Non-pigmented ciliary epithelial cell (primary cell): ENCODE measurements around the gene BEX4.
"Not testable (repeated sequence)": the region's sequence is repeated elsewhere in the genome, so short reads cannot be mapped to it uniquely, and the experiment has no call there.

Experiments
- DNase-seq: peaks from one replicate; pipeline ENCODE4 v3.0.0-alpha.2; 2010; ENCODE audit warnings: low read depth

The BEX4 gene, protein sequence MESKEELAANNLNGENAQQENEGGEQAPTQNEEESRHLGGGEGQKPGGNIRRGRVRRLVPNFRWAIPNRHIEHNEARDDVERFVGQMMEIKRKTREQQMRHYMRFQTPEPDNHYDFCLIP

GRCh38 chrX:103214870-103215424, at the start of gene BEX4:
BEX4 (plus strand) TSS chrX:103215108; CDS start chrX:103216154, 1,046 bp downstream.
- no peak for DNase-seq

DNA sequence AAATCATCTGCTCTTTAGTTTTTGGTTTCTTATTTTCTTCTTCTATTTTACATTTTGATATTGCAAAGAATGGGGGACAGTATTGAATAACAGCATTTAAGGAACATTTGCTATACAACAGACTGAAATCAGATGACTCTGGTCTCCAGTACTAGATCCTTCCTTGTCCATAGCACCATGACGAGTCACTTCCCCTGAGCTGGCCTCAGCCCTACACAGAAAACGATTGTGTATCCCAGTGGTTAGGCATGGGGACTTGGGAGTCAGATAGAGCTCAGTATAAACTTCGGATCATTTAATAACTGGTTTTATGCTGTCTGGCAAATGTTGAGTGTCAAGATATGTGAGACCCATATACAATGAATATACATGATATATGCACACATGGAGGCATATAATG, 44.7 kb upstream of the BEX4 start:
- DNase-seq = no peak

DNA sequence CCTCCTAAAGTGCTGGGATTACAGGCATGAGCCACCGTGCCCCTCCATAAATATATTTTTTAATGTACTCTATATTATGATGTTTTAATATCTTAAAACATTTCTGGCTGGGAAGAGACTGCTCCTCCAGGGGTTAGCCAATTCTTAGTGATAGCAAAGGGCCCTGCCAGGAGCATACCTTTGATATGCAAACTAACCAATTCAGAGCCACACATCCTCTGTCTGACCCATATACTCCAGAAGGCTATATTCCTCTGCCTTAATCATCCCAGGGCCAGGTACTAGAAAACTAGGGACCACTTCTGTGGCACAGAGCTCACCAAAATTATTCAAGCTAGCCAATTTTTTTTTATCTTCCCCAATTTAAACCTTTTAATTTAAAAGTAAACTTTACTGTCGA, 43.6 kb upstream of the BEX4 start:
- DNase-seq = no peak

- DNase-seq = not testable (repeated sequence)
Observed at GRCh38 chrX:103175256-103175655, 39.7 kb upstream of the BEX4 start.

- DNase-seq = no peak
Observed at GRCh38 chrX:103175944-103176753, 38.8 kb upstream of the BEX4 start.

GRCh38 chrX:103177556-103177955, 37.4 kb upstream of the BEX4 start:
- DNase-seq = no peak

DNA sequence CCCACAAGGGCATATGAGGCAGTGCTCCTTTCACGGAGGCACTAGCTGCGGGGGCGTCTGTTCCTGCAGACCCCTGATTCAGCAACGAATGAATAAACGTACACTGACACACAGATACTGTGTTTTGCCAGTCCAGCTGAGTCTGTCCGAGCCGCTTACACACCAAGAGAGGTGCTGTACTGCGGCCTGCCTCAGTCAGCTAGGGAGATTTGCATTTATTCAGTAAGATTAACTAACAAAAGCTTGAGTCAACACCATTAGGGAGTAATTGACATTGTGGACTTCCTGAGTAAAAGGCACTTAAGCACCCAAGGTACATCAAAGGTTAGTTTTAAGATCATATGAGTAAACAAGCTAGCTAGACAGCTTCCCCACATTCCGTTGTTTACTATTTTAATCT, 31.0 kb upstream of the BEX4 start:
- DNase-seq = no peak

- DNase-seq = no peak
Observed at GRCh38 chrX:103187953-103188475, 26.9 kb upstream of the BEX4 start.

DNA sequence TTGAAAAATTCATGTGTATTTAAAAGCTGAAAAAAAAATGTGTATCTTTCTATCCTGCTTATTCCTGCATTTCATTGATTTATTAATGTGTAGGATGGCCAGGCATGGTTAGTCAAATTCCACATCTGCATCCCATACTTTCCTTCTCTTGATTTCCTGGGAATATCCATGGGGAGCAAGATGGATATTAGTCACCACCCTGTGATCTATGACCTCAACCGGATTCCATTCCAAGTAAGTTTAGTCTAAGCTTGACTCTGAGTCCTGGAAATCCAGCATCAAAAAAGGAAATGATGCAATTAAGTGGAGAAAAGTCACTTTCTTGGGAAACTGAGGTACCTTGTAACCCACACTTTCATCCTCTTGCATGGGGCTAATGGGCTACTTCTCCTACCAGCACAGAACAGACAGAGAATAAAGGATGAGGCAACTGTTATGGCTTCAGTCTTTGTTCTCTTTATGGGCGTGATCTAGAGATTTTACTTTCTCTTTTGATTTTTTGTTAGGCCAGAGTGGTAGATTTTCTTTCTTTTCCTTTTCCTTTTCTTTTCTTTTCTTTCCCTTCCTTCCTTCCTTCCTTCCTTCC, 17.1 kb upstream of the BEX4 start:
- DNase-seq = no peak

DNA sequence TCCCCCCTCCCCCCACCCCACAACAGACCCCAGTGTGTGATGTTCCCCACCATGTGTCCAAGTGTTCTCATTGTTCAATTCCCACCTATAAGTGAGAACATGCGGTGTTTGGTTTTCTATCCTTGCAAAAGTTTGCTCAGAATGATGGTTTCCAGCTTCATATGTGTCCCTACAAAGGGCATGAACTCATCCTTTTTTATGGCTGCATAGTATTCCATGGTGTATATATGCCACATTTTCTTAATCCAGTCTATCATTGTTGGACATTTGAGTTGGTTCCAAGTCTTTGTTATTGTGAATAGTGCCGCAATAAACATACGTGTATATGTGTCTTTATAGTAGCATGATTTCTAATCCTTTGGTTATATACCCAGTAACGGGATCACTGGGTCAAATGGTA, 16.2 kb upstream of the BEX4 start:
- not testable (repeated sequence) for DNase-seq

DNA sequence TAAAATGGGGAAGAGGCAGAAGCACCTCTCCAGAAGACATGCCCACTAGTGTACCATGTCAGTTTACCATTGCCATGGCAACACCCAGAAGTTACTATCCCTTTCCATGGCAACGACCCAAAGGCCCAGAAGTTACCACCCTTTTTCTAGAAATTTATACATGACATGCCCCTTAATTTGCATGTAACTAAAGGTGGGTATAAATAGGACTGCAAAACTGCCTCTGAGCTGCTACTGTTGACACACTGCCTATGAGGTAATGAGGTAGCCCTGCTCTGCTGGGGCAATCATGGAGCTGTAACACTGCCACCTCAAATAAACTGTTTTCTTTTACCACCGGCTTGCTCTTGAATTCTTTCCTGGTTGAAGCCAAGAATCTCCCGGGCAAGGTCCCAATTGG, 13.9 kb upstream of the BEX4 start:
- DNase-seq = no peak

GRCh38 chrX:103210056-103210455, 4.9 kb upstream of the BEX4 start:
- no peak for DNase-seq

GRCh38 chrX:103211012-103211715, 3.7 kb upstream of the BEX4 start:
- no peak for DNase-seq

GRCh38 chrX:103212749-103213457, 2.0 kb upstream of the BEX4 start:
- DNase-seq = no peak

DNA sequence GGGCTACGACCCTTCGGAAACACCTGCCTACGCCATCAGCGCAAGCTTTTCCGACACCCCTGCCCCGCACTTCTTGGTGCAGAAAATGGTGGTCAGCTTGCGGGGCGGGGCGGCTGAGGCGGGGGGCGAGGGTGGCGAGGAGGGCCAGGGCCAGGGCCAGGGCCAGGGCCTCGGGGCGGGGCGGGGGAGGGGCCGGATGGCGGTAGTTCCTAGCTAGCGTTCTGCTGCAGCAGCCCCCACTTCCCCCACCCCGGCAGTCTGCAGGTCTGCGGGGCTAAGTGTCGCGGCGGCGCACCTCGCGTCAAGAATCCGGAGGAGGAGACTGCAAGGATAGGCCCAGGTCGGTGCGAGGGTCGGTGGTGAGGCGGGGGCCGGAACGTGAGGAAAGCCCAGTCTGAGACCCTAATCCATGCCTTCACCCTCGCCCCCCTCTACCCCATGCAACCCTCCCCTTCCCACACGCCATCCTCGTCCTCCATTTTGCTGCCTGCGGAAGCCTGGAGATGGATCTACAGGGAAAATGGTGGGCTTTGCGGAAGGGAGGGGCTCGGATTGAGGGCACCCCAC, 600 bp downstream of the BEX4 start:
- DNase-seq = no peak

GRCh38 chrX:103220511-103221323, 5.8 kb downstream of the BEX4 start:
- DNase-seq = no peak

GRCh38 chrX:103225918-103226317, 11.0 kb downstream of the BEX4 start:
- not testable (repeated sequence) for DNase-seq

DNA sequence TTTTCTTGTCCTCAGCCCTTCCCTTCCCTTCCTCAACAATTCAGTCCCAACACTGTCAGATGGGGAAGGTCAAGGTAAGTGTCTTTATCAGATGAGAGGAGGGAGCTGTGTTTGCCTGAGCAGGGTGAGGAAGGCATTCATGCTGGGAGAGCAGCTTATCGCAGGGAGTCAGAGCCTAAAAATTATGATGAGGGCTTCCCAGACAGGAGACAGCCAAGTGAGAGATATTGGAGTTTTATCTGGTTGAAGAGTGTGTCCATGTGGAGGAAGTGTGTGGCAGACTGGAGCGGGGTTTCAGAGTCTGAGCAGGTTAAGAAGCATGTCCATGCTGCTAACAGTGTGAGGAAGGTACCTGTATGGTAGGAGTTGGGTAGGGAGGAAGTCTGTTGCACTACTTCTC, 18.4 kb downstream of the BEX4 start:
- DNase-seq = no peak

- no peak for DNase-seq
Observed at GRCh38 chrX:103234869-103235268, 20.0 kb downstream of the BEX4 start.

DNA sequence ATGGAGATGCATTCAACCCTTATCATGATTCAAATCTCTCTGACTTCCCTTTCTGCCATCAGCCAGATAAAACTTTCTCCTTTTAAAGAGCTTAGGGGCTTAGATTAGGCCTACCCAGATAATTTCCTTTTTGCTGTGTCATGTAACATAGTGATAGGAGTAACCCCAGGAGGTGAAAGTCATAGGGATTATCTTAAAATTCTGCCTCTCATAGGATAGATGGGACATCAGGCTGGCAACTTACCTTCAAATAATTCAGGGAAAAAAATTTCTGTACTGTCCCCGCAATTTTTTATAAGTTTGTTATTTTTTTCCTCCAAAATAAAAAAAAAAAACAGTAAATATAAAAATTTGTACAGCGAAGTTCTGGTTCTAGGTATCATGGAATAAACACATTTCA, 20.7 kb downstream of the BEX4 start:
- DNase-seq = not testable (repeated sequence)
